ENCODE results near the gene CDH13.

Gene CDH13

GRCh38 chr16:82653550-82654511, 27.1 kb downstream of the CDH13 start:
- H4K8ac ChIP-seq (ENCODE audit: low read depth, low read length), result no peak overlapping the region
- no CpG with 5 or more reads among the region's 11 CpGs for WGBS (ENCODE audit: extremely low coverage, insufficient coverage, low lambda C conversion rate)
- no peak overlapping the region for H3K4me3 ChIP-seq (ENCODE audit: low read length)
- H2BK15ac ChIP-seq (replicated peaks; ENCODE audit: low read depth), result no peak overlapping the region
- H3K56ac ChIP-seq (ENCODE audit: low read length), result peak overlapping the region; percentile 52
- H3K23ac ChIP-seq (ENCODE audit: low read length), result peak overlapping the region; percentile 29
- H3K4me1 ChIP-seq (ENCODE audit: control insufficient read depth, low read depth, low read length), result peaks cover 12% of the 10 kb centered on the region
- peak overlapping the region; percentile 73 for H2BK120ac ChIP-seq (ENCODE audit: low read depth, low read length)
- peak overlapping the region; percentile 88 for H3K18ac ChIP-seq (ENCODE audit: low read length)
- H3K4me2 ChIP-seq (ENCODE audit: low read length), result no peak overlapping the region
- no peaks in the 10 kb centered on the region for H3K27me3 ChIP-seq (ENCODE audit: insufficient read depth, low read length, poor library complexity)
- H3K9ac ChIP-seq (ENCODE audit: low read length), result no peak overlapping the region
- peak; percentile 96 for DNase-seq
- no peaks in the 10 kb centered on the region for H3K79me1 ChIP-seq (ENCODE audit: low read length)
- H4K5ac ChIP-seq (ENCODE audit: low read length), result no peak overlapping the region
- peak overlapping the region; percentile 81 for H3K27ac ChIP-seq (ENCODE audit: low read depth, low read length)
- H3K79me2 ChIP-seq (ENCODE audit: control insufficient read depth, insufficient read depth, low read length), result no peaks in the 10 kb centered on the region
- H3K4ac ChIP-seq (ENCODE audit: low read depth, low read length), result no peak overlapping the region
- H2BK5ac ChIP-seq (ENCODE audit: low read length), result no peak overlapping the region
- H3K36me3 ChIP-seq (ENCODE audit: control insufficient read depth, insufficient read depth, low read length), result no peaks in the 10 kb centered on the region
- no peak overlapping the region for H2AK5ac ChIP-seq (ENCODE audit: low read length)

GRCh38 chr16:82655072-82655714, 28.4 kb downstream of the CDH13 start:
- H3K36me3 ChIP-seq (ENCODE audit: control insufficient read depth, insufficient read depth, low read length), result no peaks in the 10 kb centered on the region
- WGBS (ENCODE audit: extremely low coverage, insufficient coverage, low lambda C conversion rate), result no CpG with 5 or more reads among the region's 6 CpGs
- peaks cover 12% of the 10 kb centered on the region for H3K4me1 ChIP-seq (ENCODE audit: control insufficient read depth, low read depth, low read length)
- H3K4me3 ChIP-seq (ENCODE audit: low read length), result no peak overlapping the region
- H2AK5ac ChIP-seq (ENCODE audit: low read length), result no peak overlapping the region
- peak overlapping the region; percentile 35 for H2BK120ac ChIP-seq (ENCODE audit: low read depth, low read length)
- no peak overlapping the region for H3K27ac ChIP-seq (ENCODE audit: low read depth, low read length)
- no peak overlapping the region for H4K5ac ChIP-seq (ENCODE audit: low read length)
- peak overlapping the region; percentile 37 for H3K4ac ChIP-seq (ENCODE audit: low read depth, low read length)
- no peak overlapping the region for H3K18ac ChIP-seq (ENCODE audit: low read length)
- H3K79me2 ChIP-seq (ENCODE audit: control insufficient read depth, insufficient read depth, low read length), result no peaks in the 10 kb centered on the region
- no peak overlapping the region for H2BK5ac ChIP-seq (ENCODE audit: low read length)
- no peak overlapping the region for H3K23ac ChIP-seq (ENCODE audit: low read length)
- H4K8ac ChIP-seq (ENCODE audit: low read depth, low read length), result no peak overlapping the region
- H3K56ac ChIP-seq (ENCODE audit: low read length), result peak overlapping the region; percentile 38
- peak; percentile 50 for DNase-seq
- no peaks in the 10 kb centered on the region for H3K79me1 ChIP-seq (ENCODE audit: low read length)
- H3K4me2 ChIP-seq (ENCODE audit: low read length), result no peak overlapping the region
- no peak overlapping the region for H3K9ac ChIP-seq (ENCODE audit: low read length)
- H3K27me3 ChIP-seq (ENCODE audit: insufficient read depth, low read length, poor library complexity), result no peaks in the 10 kb centered on the region
- H2BK15ac ChIP-seq (replicated peaks; ENCODE audit: low read depth), result no peak overlapping the region

DNA sequence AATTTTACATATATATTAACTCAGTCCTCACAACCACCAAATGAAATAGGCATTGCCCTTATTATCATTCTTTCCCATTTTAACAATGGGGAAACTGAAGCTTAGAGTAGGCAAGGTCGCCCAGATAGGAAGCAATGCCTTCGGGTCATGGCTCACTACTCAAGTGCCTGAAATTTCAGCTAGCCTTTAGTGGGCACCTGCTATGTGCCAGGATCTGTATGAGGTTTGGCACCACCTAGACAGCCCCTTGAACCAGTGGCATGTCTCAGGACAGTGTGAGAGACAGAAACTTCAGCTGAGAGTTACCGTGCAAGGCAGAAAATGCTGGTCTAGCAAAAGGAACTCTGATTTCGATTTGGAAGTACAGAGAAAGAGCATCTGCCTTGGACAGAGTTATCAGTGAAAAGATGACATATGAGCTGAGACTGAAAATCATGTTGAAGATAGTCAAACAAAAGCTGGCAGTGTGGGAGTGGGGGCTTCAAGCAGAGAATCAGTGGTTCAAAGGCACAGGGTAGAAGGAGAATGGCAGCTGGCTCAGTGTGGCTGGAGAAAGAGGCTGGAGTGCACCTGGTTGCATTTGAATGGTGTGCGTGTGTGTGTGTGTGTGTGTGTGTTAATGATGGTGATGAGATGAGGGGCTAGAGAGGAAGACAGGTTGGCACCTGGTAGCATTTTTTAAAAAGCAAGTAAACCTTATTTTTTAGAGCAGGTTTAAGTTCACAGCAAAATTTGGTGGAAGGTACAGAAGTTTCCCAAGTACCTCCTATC, 29.1 kb downstream of the CDH13 start:
- peaks cover 12% of the 10 kb centered on the region for H3K4me1 ChIP-seq (ENCODE audit: control insufficient read depth, low read depth, low read length)
- no peak overlapping the region for H3K18ac ChIP-seq (ENCODE audit: low read length)
- no CpG with 5 or more reads among the region's 5 CpGs for whole genome bisulfite sequencing (ENCODE audit: extremely low coverage, insufficient coverage, low lambda C conversion rate)
- no peaks in the 10 kb centered on the region for H3K79me2 ChIP-seq (ENCODE audit: control insufficient read depth, insufficient read depth, low read length)
- no peaks in the 10 kb centered on the region for H3K27me3 ChIP-seq (ENCODE audit: insufficient read depth, low read length, poor library complexity)
- H2BK120ac ChIP-seq (ENCODE audit: low read depth, low read length), result no peak overlapping the region
- no peak overlapping the region for H4K8ac ChIP-seq (ENCODE audit: low read depth, low read length)
- no peak overlapping the region for H3K56ac ChIP-seq (ENCODE audit: low read length)
- H4K5ac ChIP-seq (ENCODE audit: low read length), result no peak overlapping the region
- H2BK15ac ChIP-seq (replicated peaks; ENCODE audit: low read depth), result no peak overlapping the region
- no peak overlapping the region for H3K4me2 ChIP-seq (ENCODE audit: low read length)
- no peak overlapping the region for H3K4ac ChIP-seq (ENCODE audit: low read depth, low read length)
- no peak overlapping the region for H2AK5ac ChIP-seq (ENCODE audit: low read length)
- no peak overlapping the region for H2BK5ac ChIP-seq (ENCODE audit: low read length)
- no peak overlapping the region for H3K23ac ChIP-seq (ENCODE audit: low read length)
- H3K79me1 ChIP-seq (ENCODE audit: low read length), result no peaks in the 10 kb centered on the region
- H3K27ac ChIP-seq (ENCODE audit: low read depth, low read length), result no peak overlapping the region
- H3K4me3 ChIP-seq (ENCODE audit: low read length), result no peak overlapping the region
- DNase-seq, result no peak
- no peaks in the 10 kb centered on the region for H3K36me3 ChIP-seq (ENCODE audit: control insufficient read depth, insufficient read depth, low read length)
- no peak overlapping the region for H3K9ac ChIP-seq (ENCODE audit: low read length)

DNA sequence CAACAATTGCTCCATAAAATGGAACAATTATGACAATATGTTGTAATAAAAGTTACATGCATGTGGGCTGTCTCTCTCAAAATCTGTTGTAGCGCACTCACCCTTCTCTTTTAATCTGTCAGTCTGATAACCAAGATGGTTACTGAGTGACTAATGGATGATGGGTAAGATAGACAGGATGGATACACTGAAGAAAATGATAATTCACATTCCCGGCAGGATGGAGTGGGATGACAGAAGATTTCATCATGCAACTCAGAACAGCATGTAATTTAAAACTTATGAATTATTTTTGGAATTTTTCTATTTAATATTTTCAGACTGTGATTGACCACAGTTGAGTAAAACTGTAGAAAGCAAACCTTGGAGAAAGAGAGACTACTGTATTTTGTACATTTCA, 30.5 kb downstream of the CDH13 start:
- no peak overlapping the region for H3K27ac ChIP-seq (ENCODE audit: low read depth, low read length)
- H3K79me1 ChIP-seq (ENCODE audit: low read length), result no peaks in the 10 kb centered on the region
- no peak overlapping the region for H3K18ac ChIP-seq (ENCODE audit: low read length)
- WGBS (ENCODE audit: extremely low coverage, insufficient coverage, low lambda C conversion rate), result no CpG with 5 or more reads among the region's 2 CpGs
- no peaks in the 10 kb centered on the region for H3K36me3 ChIP-seq (ENCODE audit: control insufficient read depth, insufficient read depth, low read length)
- H3K56ac ChIP-seq (ENCODE audit: low read length), result no peak overlapping the region
- no peak overlapping the region for H4K5ac ChIP-seq (ENCODE audit: low read length)
- H3K27me3 ChIP-seq (ENCODE audit: insufficient read depth, low read length, poor library complexity), result no peaks in the 10 kb centered on the region
- H2BK120ac ChIP-seq (ENCODE audit: low read depth, low read length), result no peak overlapping the region
- no peak overlapping the region for H3K4me2 ChIP-seq (ENCODE audit: low read length)
- no peak overlapping the region for H2AK5ac ChIP-seq (ENCODE audit: low read length)
- no peak overlapping the region for H4K8ac ChIP-seq (ENCODE audit: low read depth, low read length)
- H2BK15ac ChIP-seq (replicated peaks; ENCODE audit: low read depth), result no peak overlapping the region
- no peak overlapping the region for H3K4me3 ChIP-seq (ENCODE audit: low read length)
- no peaks in the 10 kb centered on the region for H3K79me2 ChIP-seq (ENCODE audit: control insufficient read depth, insufficient read depth, low read length)
- peaks cover 12% of the 10 kb centered on the region for H3K4me1 ChIP-seq (ENCODE audit: control insufficient read depth, low read depth, low read length)
- no peak overlapping the region for H3K4ac ChIP-seq (ENCODE audit: low read depth, low read length)
- no peak overlapping the region for H2BK5ac ChIP-seq (ENCODE audit: low read length)
- DNase-seq, result no peak
- H3K9ac ChIP-seq (ENCODE audit: low read length), result no peak overlapping the region
- H3K23ac ChIP-seq (ENCODE audit: low read length), result no peak overlapping the region

- Histone ChIP-seq H2BK120ac (ENCODE audit: low read depth, low read length) (no peak overlapping the region), H3K27me3 (ENCODE audit: insufficient read depth, low read length, poor library complexity) (no peaks in the 10 kb centered on the region), H2BK15ac (replicated peaks; ENCODE audit: low read depth) (no peak overlapping the region), H3K36me3 (ENCODE audit: control insufficient read depth, insufficient read depth, low read length) (no peaks in the 10 kb centered on the region), H3K23ac (ENCODE audit: low read length) (no peak overlapping the region), H2AK5ac (ENCODE audit: low read length) (no peak overlapping the region), H3K4me1 (ENCODE audit: control insufficient read depth, low read depth, low read length) (peaks cover 12% of the 10 kb centered on the region), H3K27ac (ENCODE audit: low read depth, low read length) (no peak overlapping the region), H3K4ac (ENCODE audit: low read depth, low read length) (no peak overlapping the region), H3K79me2 (ENCODE audit: control insufficient read depth, insufficient read depth, low read length) (no peaks in the 10 kb centered on the region), H2BK5ac (ENCODE audit: low read length) (no peak overlapping the region), H3K18ac (ENCODE audit: low read length) (no peak overlapping the region), H4K8ac (ENCODE audit: low read depth, low read length) (no peak overlapping the region), H3K79me1 (ENCODE audit: low read length) (no peaks in the 10 kb centered on the region), H3K9ac (ENCODE audit: low read length) (no peak overlapping the region), H3K56ac (ENCODE audit: low read length) (peak overlapping the region; percentile 11), H4K5ac (ENCODE audit: low read length) (no peak overlapping the region), H3K4me3 (ENCODE audit: low read length) (no peak overlapping the region), H3K4me2 (ENCODE audit: low read length) (no peak overlapping the region)
- WGBS (ENCODE audit: extremely low coverage, insufficient coverage, low lambda C conversion rate), result no CpG with 5 or more reads among the region's 1 CpG
- DNase-seq, result peak; percentile 79
These were observed 31.0 kb downstream of the CDH13 start for GRCh38 chr16:82657786-82658185.

Measured in mesendoderm (in vitro differentiated cells).